PFSK-1 (cell line): ENCODE measurements around the gene SOX5.

Experiments
- POLR2AphosphoS5 ChIP-seq: IDR thresholded peaks from 2 replicates; pipeline ENCODE4 v1.6.1; 2012; ENCODE audit warnings: low read depth, mild to moderate bottlenecking, control low read depth, low read length, moderate library complexity
- SIN3A ChIP-seq: IDR thresholded peaks from 2 replicates; pipeline ENCODE4 v1.6.1; 2012; ENCODE audit warnings: mild to moderate bottlenecking, low read length, moderate library complexity, borderline replicate concordance; ENCODE audit not compliant: insufficient read depth
- TAF1 ChIP-seq: IDR thresholded peaks from 2 replicates; pipeline ENCODE4 v1.6.1; 2012; ENCODE audit warnings: low read length, control low read depth, borderline replicate concordance; ENCODE audit not compliant: insufficient read depth
- TF ChIP-seq, protein P1 (sequence below), 2 experiments: IDR thresholded peaks; 2 replicates each; pipeline versions ENCODE4 v1.6.1 to v1.8.0; 2011 to 2012; ENCODE audit warnings: low read depth in 2 of 2, low read length in 2 of 2, control low read depth in 1 of 2, inconsistent platforms in 1 of 2, mild to moderate bottlenecking in 1 of 2, moderate library complexity in 1 of 2; ENCODE audit not compliant: insufficient read depth in 1 of 2

DNA sequence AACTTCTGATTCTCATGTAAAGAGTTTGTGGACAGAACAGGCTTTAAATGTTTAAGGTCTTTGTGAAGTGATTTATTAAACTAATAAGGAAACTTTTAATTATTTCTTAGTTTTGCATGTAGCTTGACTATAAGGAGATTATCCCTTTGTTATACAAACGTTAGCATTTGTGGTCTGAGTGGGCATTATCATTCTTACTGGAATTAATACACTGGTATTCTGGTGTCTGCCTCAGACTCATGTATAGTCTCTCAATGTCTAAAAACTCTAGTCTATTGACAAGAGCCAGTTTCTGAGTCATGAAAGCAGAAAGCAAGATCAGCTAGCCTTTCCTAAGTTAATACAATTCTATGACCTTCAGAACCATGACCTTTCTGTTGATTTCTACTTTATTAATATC is 51.3 kb downstream of the SOX5 start:
- TF ChIP-seq, protein P1, sequence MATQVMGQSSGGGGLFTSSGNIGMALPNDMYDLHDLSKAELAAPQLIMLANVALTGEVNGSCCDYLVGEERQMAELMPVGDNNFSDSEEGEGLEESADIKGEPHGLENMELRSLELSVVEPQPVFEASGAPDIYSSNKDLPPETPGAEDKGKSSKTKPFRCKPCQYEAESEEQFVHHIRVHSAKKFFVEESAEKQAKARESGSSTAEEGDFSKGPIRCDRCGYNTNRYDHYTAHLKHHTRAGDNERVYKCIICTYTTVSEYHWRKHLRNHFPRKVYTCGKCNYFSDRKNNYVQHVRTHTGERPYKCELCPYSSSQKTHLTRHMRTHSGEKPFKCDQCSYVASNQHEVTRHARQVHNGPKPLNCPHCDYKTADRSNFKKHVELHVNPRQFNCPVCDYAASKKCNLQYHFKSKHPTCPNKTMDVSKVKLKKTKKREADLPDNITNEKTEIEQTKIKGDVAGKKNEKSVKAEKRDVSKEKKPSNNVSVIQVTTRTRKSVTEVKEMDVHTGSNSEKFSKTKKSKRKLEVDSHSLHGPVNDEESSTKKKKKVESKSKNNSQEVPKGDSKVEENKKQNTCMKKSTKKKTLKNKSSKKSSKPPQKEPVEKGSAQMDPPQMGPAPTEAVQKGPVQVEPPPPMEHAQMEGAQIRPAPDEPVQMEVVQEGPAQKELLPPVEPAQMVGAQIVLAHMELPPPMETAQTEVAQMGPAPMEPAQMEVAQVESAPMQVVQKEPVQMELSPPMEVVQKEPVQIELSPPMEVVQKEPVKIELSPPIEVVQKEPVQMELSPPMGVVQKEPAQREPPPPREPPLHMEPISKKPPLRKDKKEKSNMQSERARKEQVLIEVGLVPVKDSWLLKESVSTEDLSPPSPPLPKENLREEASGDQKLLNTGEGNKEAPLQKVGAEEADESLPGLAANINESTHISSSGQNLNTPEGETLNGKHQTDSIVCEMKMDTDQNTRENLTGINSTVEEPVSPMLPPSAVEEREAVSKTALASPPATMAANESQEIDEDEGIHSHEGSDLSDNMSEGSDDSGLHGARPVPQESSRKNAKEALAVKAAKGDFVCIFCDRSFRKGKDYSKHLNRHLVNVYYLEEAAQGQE (IDR thresholded peaks at IDR 0.05; ENCODE audit: insufficient read depth in 1 of 2, low read depth in 2 of 2, low read length in 2 of 2) = no peak
- TF ChIP-seq TAF1 = no peak
- no peak for TF ChIP-seq POLR2AphosphoS5
- no peak for TF ChIP-seq SIN3A
